GM12874 (cell line): Measurements from ENCODE around the gene RACK1.

Source experiments
- TF ChIP-seq, protein P1 (sequence below): IDR thresholded peaks from 2 replicates; pipeline ENCODE4 v1.5.1; 2011; ENCODE audit warnings: low read depth, mild to moderate bottlenecking, control low read depth, low read length, moderate library complexity; ENCODE audit not compliant: insufficient read depth

Gene RACK1

DNA sequence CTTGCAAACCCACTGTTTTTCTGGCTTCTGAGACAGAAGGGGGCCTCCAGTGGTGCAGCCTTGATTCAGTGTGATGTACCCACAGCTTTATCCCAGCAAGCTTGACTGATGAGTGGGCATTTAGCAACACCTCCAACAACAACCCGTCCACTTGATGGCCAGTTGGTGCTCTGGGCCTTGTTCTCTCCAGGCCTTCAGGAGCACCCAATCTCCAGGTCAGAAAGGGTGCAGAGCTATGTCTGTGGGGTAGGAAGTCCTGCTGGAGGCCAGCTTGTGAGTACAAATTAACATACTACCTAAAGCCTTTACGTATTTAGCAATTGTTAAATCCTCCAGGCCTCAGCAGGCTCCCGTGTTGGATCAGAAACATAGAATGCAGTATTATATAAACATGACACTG is 27.4 kb upstream of the RACK1 start:
- TF ChIP-seq, protein P1, sequence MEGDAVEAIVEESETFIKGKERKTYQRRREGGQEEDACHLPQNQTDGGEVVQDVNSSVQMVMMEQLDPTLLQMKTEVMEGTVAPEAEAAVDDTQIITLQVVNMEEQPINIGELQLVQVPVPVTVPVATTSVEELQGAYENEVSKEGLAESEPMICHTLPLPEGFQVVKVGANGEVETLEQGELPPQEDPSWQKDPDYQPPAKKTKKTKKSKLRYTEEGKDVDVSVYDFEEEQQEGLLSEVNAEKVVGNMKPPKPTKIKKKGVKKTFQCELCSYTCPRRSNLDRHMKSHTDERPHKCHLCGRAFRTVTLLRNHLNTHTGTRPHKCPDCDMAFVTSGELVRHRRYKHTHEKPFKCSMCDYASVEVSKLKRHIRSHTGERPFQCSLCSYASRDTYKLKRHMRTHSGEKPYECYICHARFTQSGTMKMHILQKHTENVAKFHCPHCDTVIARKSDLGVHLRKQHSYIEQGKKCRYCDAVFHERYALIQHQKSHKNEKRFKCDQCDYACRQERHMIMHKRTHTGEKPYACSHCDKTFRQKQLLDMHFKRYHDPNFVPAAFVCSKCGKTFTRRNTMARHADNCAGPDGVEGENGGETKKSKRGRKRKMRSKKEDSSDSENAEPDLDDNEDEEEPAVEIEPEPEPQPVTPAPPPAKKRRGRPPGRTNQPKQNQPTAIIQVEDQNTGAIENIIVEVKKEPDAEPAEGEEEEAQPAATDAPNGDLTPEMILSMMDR = no peak

DNA sequence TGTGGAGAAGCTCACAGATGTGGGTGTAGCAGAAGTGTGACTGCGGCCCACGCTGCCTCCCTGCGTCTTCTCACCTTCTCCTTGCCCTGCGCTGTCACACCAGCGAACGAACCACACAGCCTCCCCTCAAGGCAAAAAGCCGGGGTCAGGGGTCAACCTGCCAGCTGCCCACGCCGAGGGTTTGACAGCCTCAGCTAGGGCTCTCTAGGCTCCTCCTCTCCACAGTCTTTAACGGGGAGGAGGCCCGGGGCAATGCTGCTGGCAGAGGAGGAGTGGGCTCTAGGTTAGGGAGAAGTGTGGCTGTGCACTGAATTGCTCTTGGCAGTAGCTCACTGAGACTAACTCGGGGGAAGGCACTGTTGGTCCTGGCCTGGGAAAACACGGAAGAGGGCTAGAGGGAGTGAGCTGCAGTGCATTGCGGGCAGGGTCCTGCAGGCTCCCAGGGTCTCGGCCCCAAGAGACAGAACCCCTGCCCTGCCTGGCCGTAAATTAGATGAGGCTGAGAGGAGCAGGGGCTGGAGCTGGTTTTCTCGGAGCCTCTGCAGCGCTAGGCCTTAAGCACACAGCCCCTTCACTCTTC is 21.5 kb upstream of the RACK1 start:
- TF ChIP-seq, protein P1 = no peak

DNA sequence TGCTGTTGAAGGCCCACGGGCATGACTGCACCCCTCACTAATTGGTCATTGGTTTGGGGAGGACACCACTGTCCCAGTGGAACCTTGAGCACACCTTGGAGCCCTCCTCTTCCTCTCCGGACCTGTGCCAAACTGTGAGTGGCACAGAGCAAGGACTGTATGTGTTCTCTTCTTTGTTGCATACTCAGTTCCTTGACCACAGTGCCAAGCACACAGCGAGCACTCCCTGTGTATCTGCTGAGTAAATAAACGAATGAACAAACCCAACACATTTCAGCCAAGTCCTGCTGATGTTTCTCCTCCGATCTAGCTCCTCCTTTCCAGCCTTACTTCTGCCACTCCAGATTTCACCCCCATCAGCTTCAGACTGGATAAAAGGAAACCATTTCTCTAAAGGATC is 19.9 kb upstream of the RACK1 start:
- TF ChIP-seq, protein P1 = no peak

DNA sequence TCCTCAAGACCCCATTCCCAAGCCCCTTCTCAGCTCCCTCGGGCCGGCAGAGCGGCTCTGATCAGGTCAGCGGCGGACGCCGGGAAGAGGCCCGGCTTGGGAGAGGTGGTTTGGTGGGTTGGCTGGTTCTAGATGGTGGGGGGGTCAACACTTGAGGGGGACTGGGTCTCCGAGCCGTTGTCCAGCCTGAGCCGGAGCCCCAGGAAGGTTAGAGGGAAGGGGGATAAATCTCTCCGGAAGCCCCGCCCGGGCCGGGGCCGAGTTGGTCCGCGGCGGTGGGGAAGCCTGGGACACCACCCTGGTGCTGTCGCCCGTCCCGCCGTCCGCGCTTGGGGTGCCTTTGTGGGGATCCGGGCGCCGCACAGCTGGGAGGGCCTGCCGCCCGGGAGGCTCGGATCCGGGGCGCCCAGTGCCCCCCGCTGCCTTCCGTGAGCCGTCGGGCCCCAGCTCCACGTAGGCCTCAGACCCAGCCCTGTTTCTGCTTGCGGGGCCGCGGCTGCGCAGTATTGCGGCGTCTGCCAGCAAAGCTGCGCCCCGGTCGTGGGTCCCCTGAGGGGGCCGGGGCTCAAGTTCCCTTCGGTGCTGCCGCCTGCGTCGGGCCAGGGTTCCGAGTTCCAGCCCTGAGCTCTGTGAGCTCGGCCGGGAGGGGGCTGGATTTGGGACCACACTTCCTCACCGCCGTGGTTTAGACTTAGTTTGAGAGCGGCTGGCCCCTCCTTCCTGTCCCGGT is 17.8 kb upstream of the RACK1 start:
- TF ChIP-seq, protein P1 = no peak

DNA sequence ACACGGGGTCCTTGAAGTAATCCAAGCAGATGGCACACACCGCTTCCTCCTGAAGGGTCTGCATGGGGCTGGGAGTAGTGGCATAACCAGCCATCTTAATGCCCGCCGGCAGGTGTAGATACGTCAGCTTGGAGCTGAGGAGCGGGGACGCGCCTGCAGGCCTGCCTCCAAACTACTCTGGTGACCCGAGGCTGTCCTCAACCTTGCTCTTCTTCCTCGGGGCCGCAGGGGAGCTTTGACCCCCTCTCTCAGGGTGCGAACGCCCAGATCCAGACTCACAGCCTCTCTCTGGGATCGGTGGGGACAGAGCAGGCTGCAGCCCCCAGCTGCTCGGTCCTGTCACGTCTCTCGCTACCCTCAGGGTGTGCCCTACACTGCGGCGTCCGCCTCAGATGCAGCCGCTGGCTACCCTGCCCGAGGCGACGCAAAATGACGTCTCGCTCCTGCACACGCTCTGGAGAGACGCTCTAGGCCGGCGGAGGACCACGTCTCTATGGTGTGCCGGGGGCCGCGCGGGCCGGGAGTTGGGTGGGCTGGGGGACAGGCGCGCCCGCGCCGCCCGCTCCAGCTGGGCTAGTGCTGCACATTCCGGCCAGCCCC is 17.1 kb upstream of the RACK1 start, which contains the start of gene TRIM52:
TSS of gene TRIM52 (minus strand) at position 424 of the 600 bp plus-strand sequence. CDS start at position 94, 330 bp downstream.
- TF ChIP-seq, protein P1 = no peak

DNA sequence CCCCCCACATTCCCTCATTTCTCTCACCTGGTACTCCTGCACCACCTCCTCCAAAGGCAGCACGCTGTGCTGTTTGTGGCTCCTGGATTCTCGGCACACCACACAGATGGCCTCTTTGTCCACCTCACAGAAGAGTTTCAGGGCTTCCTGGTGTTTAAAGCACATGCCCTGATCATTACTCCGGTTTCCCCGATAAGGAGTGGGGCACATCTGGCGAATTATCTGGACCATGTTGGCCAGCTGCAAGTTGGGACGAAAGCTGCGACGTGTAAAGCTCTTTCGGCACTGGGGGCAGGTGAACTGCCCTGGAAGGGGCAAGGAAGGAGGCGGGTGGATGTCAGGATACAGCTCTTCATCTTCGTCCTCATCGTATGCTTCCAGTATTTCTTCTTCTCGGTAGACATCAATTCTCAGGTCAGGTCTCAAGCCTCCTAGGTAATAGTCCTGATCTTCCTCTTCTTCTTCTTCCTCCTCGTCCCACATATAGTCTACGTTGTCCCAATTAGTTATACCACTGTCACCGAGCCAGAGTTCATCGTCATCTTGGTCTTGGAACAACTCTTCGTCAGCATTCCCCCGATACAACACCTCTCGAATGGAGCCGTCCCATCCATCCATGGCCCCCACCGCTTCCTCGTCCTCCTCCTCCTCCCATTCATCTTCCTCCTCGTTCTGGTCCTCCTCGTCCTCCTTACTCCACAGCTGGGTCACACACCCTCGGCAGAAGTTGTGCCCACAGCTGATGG is 16.4 kb upstream of the RACK1 start:
- TF ChIP-seq, protein P1 = no peak

DNA sequence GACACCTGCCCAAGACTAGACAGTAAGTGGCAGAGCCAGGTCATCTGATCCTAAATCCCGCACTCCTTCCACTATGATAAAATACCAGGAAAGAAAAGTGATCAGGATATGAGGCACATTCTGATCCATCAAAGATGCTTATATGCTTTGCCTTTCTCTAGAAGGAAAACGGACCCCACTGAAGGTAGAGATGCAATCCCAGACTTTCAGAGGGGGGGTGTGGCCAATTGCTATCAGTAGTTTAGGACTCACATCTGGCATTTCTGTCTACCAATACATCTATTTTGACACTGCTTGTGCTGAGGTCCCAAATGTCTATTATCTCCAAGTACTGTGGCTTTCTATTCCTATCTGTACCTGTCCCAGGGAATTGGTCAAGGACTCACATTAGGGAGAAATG is 15.6 kb upstream of the RACK1 start:
- TF ChIP-seq, protein P1 = no peak
